NCI-H146 (cell line): ENCODE measurements around the gene P2RX2.

Experiments
- DNase-seq: peaks from one replicate; lab custom pipeline; 2025; lab: John Stamatoyannopoulos, UW

P2RX2 gene

DNA sequence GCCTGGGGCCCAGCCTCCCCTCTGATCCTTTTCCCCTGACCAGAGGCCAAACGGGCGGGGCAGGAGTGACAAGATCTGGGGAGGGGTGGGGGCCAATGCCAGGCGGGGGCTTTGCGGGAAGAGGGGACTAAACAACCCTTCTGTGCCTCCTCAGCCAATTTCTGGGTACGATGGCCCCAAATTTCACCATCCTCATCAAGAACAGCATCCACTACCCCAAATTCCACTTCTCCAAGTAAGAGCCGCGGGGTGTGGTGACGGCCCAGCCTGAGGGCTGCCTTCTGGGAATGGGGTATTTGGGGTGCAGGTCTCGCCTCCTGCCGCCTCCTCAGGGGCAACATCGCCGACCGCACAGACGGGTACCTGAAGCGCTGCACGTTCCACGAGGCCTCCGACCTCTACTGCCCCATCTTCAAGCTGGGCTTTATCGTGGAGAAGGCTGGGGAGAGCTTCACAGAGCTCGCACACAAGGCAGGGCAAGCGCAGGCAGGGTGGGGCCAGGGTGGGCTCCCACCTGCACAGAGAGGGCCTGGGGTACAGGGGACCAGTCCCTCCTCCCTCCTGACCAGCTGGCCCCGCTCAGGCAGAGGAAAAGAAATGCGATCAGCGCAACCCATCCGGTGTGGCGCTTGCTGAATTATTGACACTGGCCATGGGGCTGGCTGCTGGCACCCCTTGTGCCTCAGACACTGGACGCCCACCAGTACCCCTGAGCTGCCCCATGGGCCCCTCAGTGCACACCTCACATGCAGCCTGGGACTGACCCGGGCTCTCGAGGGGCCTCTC, 1.7 kb downstream of the P2RX2 start:
- no peak for DNase-seq

GRCh38 chr12:132620899-132621656, 2.5 kb downstream of the P2RX2 start:
- no peak for DNase-seq

GRCh38 chr12:132621657-132622435, 3.3 kb downstream of the P2RX2 start:
- no peak for DNase-seq

DNA sequence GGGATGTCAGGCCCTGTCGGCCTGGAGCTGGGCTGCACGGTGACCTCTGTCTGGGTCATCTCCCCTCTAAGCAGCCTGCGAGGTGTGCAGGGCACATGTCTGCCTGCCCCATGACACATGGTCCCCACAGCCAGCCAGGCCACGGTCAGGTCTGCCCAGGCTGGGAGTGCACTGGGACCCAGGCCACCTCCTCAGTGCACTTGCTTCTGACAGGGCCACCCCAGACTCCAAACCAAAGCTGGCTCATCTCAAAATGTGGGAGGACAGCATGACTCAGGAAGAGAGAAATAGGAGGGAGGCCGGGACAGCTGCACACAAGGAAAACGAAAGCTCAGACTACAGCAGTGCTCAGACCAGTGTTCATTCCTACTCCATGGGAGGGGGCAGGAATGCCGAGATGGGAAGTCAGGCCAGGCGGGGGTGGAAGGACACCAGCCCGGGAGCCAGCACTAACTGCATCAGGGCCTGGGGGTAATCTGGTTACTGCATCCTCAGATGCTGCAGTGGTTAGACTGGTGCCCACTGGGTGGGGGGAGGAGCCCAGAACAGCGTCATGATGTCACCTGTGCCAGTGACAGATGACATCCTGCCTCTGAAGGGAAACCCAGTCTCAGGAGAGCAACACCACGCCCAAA, 4.0 kb downstream of the P2RX2 start:
- no peak for DNase-seq

DNA sequence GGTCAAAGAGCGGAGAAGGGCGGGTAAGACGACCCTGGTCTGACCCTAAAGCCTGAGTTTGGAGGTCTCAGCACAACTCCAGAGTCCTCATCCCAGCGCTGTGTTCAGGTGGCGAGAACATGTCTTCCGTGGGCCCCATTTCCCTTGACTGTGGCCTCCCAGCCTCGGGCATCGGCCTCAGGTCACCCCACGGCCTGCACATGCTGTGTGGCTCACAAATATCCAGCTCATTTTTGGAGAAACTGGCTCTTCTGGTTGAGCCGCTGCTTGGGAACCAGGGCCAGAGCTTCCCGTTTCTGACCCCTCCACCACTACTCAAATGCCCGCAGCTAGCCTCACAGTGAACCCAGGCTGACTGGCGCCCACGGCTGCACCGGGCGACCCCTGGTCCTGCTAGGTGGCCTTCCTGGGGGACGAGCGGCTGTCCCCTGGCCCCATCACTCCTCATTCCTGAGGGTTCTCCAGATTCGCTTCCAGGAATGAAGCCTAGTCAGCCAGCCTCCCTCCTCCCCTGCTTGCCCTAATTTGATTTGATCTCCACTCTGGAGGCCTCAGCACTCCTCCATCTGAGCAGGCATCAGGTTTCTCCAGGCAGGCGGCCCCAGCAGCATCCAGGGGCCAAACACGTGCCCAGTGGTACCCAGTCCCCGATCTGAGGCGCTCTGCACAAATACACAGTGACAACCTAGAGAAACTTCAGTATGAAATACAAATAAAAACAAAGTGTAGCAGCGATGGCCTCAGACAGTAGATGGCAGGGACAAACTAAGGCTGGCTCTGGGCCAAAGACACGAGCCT, 4.7 kb downstream of the P2RX2 start:
- DNase-seq = no peak

DNA sequence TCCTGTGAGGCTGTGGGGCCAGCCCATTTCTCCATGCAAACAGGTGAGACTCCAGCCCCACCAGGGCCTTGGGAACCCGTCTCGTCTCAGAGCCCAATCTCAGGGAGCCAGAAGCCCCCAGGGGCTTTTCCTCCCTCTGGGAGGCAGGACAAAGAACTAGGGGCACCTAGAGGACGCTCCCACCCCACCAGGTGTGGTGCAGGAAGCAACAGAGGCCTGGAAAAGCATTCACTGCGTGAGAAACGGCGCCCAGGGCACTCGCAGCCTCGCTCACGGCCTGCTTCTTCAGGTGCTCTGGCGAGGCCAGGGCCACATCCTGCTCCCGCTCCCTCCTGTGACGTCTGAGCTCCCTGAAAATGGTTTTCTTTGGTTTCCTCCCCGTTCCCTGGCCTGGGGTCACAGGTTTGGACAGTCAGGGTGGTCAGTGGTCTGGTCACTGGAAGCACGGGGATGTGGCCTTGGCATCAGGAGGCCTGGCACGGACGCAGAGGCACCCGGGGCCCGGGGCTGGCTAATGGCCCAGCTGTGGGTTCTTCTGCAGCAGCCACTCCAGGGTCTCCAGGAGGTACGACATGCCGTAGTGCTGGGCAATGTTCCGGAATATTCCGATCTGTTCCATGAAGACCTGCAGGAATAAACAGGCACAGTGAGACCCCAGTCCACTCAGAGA, 5.7 kb downstream of the P2RX2 start:
- DNase-seq = no peak

- no peak for DNase-seq
These were observed 6.5 kb downstream of the P2RX2 start for GRCh38 chr12:132624910-132625630.

GRCh38 chr12:132625731-132626430, 7.3 kb downstream of the P2RX2 start:
- DNase-seq = no peak

DNA sequence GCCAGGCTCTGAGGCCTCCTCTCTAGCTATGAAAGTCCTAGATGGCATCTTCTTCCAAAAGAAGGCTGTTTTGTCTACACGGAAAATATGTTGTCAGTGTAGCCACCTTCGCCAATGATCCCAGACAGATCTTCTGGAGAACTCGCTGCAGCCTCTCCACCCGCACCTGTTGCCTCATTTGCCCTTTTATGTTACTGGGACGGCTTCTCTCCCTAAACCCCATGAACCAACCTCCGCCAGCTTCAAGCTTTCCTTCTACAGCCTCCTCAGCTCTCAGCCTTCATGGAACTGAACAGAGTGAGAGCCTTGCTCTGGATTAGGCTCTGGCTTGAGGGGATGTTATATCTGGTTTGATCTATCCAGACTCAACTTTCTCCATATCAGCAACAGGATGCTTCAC, 10.8 kb downstream of the P2RX2 start:
- DNase-seq = no peak

GRCh38 chr12:132630672-132631071, 12.1 kb downstream of the P2RX2 start:
- no peak for DNase-seq

GRCh38 chr12:132631666-132632065, 13.1 kb downstream of the P2RX2 start:
- DNase-seq = no peak

GRCh38 chr12:132632521-132633228, 14.1 kb downstream of the P2RX2 start:
- no peak for DNase-seq

GRCh38 chr12:132633398-132633797, 14.8 kb downstream of the P2RX2 start:
- DNase-seq = no peak

- DNase-seq = no peak
These were observed 15.3 kb downstream of the P2RX2 start for GRCh38 chr12:132633901-132634300.

DNA sequence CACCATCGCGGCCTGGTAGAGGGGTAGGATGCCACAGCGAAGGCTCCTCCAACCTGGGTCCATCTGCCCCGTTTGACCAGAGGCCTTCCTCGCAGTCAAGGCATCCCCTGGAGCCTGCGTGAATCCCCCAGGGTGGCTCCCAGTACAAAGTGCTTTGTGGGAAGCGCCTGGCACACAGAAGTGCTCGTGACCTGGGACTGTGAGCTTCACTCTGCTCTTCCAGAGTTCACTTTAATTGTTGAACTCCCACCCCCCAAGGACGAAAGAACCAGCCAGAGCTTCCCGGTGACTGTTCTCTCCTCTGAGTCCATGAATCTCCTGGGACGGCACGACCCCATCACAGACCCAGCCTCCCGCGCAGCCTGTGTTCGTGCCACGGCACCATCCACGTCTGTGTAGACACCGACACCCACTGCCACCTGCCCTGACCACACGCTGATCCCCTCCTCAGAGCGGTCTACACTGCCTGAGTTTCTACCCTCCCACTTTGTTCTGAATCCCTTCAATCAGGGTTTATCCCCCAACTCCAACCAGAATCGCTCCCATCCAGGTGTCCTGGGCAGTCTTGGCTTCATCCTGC, 15.9 kb downstream of the P2RX2 start:
- no peak for DNase-seq

- no peak for DNase-seq
These were observed 16.7 kb downstream of the P2RX2 start for GRCh38 chr12:132635076-132635955.

GRCh38 chr12:132637811-132638210, 19.2 kb downstream of the P2RX2 start:
- no peak for DNase-seq
